Esophagus (tissue), 2 donors: ENCODE results near the gene TCF7L1. TPM values are rescaled to one million over a fixed set of nuclear protein-coding genes. Genes with fewer than 3 reads are reported as not detected.

Experiments
- H3K27ac ChIP-seq, 2 donors: one replicate each; pipeline ENCODE4 v1.5.1; 2013; ENCODE audit warnings: low read depth in 2 of 2, mild to moderate bottlenecking in 2 of 2, inconsistent platforms in 1 of 2, low read length in 1 of 2, moderate library complexity in 1 of 2
- H3K27me3 ChIP-seq, 2 donors: one replicate each; pipeline ENCODE4 v1.6.1; 2013; ENCODE audit warnings: low read length in 2 of 2, control low read depth in 1 of 2, mild to moderate bottlenecking in 1 of 2; ENCODE audit not compliant: insufficient read depth in 2 of 2, control insufficient read depth in 1 of 2
- H3K36me3 ChIP-seq, 2 donors: one replicate each; pipeline ENCODE4 v1.6.1; 2013; ENCODE audit warnings: low read length in 1 of 2; ENCODE audit not compliant: control insufficient read depth in 2 of 2, insufficient read depth in 2 of 2
- H3K4me1 ChIP-seq, 2 donors: one replicate each; pipeline ENCODE4 v1.6.1; 2013; ENCODE audit warnings: low read length in 1 of 2; ENCODE audit not compliant: control insufficient read depth in 2 of 2, insufficient read depth in 2 of 2
- H3K4me3 ChIP-seq, 2 donors: one replicate each; pipeline ENCODE4 v1.5.1; 2013; ENCODE audit warnings: low read length in 2 of 2, mild to moderate bottlenecking in 2 of 2, low read depth in 1 of 2, moderate library complexity in 1 of 2
- H3K9me3 ChIP-seq, 2 donors: one replicate each; pipeline ENCODE4 v1.6.1; 2013; ENCODE audit warnings: mild to moderate bottlenecking in 2 of 2, low read depth in 1 of 2, low read length in 1 of 2, moderate library complexity in 1 of 2; ENCODE audit not compliant: control insufficient read depth in 2 of 2, insufficient read depth in 1 of 2
- WGBS, 2 donors: extraction: QIAGEN DNeasy Blood & Tissue Kit; methylation state at CpG; one replicate each; pipeline ENCODE4 v1.1.7; 2013; 5-methylcytosine and 5-hydroxymethylcytosine counted together
- polyA plus RNA-seq, 2 donors: library from polyadenylated mRNA; stranded (reverse); fragments of 200-250 nt; gene quantifications; one replicate each; pipeline ENCODE4 v1.2.3, GENCODE V29; 2013
- donor health status: healthy with polysubstance abuse.
- donor health status: Bipolar disorder and iron deficiency.

Gene TCF7L1
- polyA plus RNA-seq, 2 donors = 3.5 to 4.0 TPM

GRCh38 chr2:85157345-85157744 is 24.2 kb downstream of the TCF7L1 start:
- no peaks in the 10 kb centered on the region for H3K27me3 ChIP-seq
- H3K9me3 ChIP-seq = no peaks in the 10 kb centered on the region
- H3K36me3 ChIP-seq = no peaks in the 10 kb centered on the region
- 84 to 88% methylated on average over 1 of the region's 1 CpG for WGBS, 2 donors
- H3K4me3 ChIP-seq = no peak overlapping the region
- peaks cover 4 to 9% of the 10 kb centered on the region in 2 donors for H3K4me1 ChIP-seq
- H3K27ac ChIP-seq = no peak overlapping the region

- Histone ChIP-seq H3K4me1 (peaks cover 4 to 9% of the 10 kb centered on the region in 2 donors), H3K9me3 (no peaks in the 10 kb centered on the region), H3K27me3 (no peaks in the 10 kb centered on the region), H3K27ac (no peak overlapping the region), H3K4me3 (no peak overlapping the region), H3K36me3 (no peaks in the 10 kb centered on the region)
- WGBS, 2 donors = 55 to 59% methylated on average over 14 of the region's 14 CpGs
Measured at GRCh38 chr2:85158559-85159273, 25.5 kb downstream of the TCF7L1 start.

GRCh38 chr2:85159589-85159988 is 26.4 kb downstream of the TCF7L1 start:
- Histone ChIP-seq H3K36me3 (no peaks in the 10 kb centered on the region), H3K9me3 (no peaks in the 10 kb centered on the region), H3K27me3 (no peaks in the 10 kb centered on the region), H3K27ac (no peak overlapping the region), H3K4me3 (no peak overlapping the region), H3K4me1 (peaks cover 4 to 9% of the 10 kb centered on the region in 2 donors)
- 68 to 74% methylated on average over 6 of the region's 6 CpGs for WGBS, 2 donors

GRCh38 chr2:85160966-85161960 is 28.1 kb downstream of the TCF7L1 start:
- Histone ChIP-seq H3K9me3 (no peaks in the 10 kb centered on the region), H3K27me3 (no peaks in the 10 kb centered on the region), H3K27ac (no peak overlapping the region), H3K4me3 (no peak overlapping the region), H3K36me3 (no peaks in the 10 kb centered on the region), H3K4me1 (peaks cover 4 to 8% of the 10 kb centered on the region in 2 donors)
- WGBS, 2 donors = 75 to 81% methylated on average over 18 of the region's 18 CpGs

- Histone ChIP-seq H3K4me3 (no peak overlapping the region), H3K27me3 (no peaks in the 10 kb centered on the region), H3K36me3 (no peaks in the 10 kb centered on the region), H3K9me3 (no peaks in the 10 kb centered on the region), H3K27ac (no peak overlapping the region), H3K4me1 (peaks cover 1 to 4% of the 10 kb centered on the region in 2 donors)
- WGBS, 2 donors = 56 to 69% methylated on average over 8 of the region's 8 CpGs
Measured at GRCh38 chr2:85162746-85163301, 29.6 kb downstream of the TCF7L1 start.

- no peaks in the 10 kb centered on the region for H3K27me3 ChIP-seq
- H3K9me3 ChIP-seq = no peaks in the 10 kb centered on the region
- H3K4me3 ChIP-seq = no peak overlapping the region
- H3K4me1 ChIP-seq = peaks cover 0 to 4% of the 10 kb centered on the region in 2 donors
- no peak overlapping the region for H3K27ac ChIP-seq
- H3K36me3 ChIP-seq = no peaks in the 10 kb centered on the region
- WGBS, 2 donors = 90 to 93% methylated on average over 3 of the region's 3 CpGs
Measured at GRCh38 chr2:85163675-85164074, 30.5 kb downstream of the TCF7L1 start.

GRCh38 chr2:85164145-85164569 is 31.0 kb downstream of the TCF7L1 start:
- WGBS, 2 donors = 81 to 82% methylated on average over 8 of the region's 8 CpGs
- Histone ChIP-seq H3K4me1 (peaks cover 0 to 3% of the 10 kb centered on the region in 2 donors), H3K9me3 (no peaks in the 10 kb centered on the region), H3K27ac (no peak overlapping the region), H3K4me3 (no peak overlapping the region), H3K36me3 (no peaks in the 10 kb centered on the region), H3K27me3 (no peaks in the 10 kb centered on the region)

GRCh38 chr2:85165088-85165690 is 32.0 kb downstream of the TCF7L1 start:
- WGBS, 2 donors = 62 to 68% methylated on average over 9 of the region's 9 CpGs
- Histone ChIP-seq H3K27me3 (no peaks in the 10 kb centered on the region), H3K9me3 (no peaks in the 10 kb centered on the region), H3K4me3 (no peak overlapping the region), H3K36me3 (no peaks in the 10 kb centered on the region), H3K4me1 (peaks cover 0 to 2% of the 10 kb centered on the region in 2 donors), H3K27ac (no peak overlapping the region)

- no peak overlapping the region for H3K4me3 ChIP-seq
- 88 to 97% methylated on average over 1 of the region's 1 CpG for WGBS, 2 donors
- H3K36me3 ChIP-seq = no peaks in the 10 kb centered on the region
- H3K4me1 ChIP-seq = peaks cover 0 to 2% of the 10 kb centered on the region in 2 donors
- H3K9me3 ChIP-seq = no peaks in the 10 kb centered on the region
- no peaks in the 10 kb centered on the region for H3K27me3 ChIP-seq
- H3K27ac ChIP-seq = no peak overlapping the region
Measured at GRCh38 chr2:85166021-85166420, 32.8 kb downstream of the TCF7L1 start.
